GM23338 (cell line): Measurements from ENCODE around the gene NLRC5. TPM values are rescaled to one million over a fixed set of nuclear protein-coding genes. Genes with fewer than 3 reads are reported as not detected.

Experiments
- ATAC-seq: fragments of 200-7000 bp; cut with Tn5 transposase; 3 replicates; pipeline ENCODE4 v1.9.1; 2020
- DNase-seq: peaks from one replicate; pipeline ENCODE4 v3.0.0-alpha.2; 2015; ENCODE audit warnings: low spot score
- H2AFZ ChIP-seq: fragments of 200-600 bp; sonication (generic); 2 replicates; pipeline ENCODE4 v1.8.0; 2016; ENCODE audit warnings: antibody characterized with exemption, mild to moderate bottlenecking, moderate library complexity
- H3F3A ChIP-seq: fragments of 200-600 bp; sonication (generic); replicated peaks from 2 replicates; pipeline ENCODE4 v1.8.0; 2017; ENCODE audit warnings: antibody characterized with exemption, mixed run types, low read depth
- H3K27ac ChIP-seq: fragments of 200-600 bp; sonication (generic); 2 replicates; pipeline ENCODE4 v1.6.1; 2016; ENCODE audit warnings: low read depth
- H3K27me3 ChIP-seq: fragments of 200-600 bp; sonication (generic); 2 replicates; pipeline ENCODE4 v1.8.0; 2016; ENCODE audit warnings: mild to moderate bottlenecking, mixed run types, moderate library complexity; ENCODE audit not compliant: insufficient read depth
- H3K36me3 ChIP-seq: fragments of 200-600 bp; sonication (generic); 2 replicates; pipeline ENCODE4 v1.8.0; 2016; ENCODE audit warnings: mild to moderate bottlenecking; ENCODE audit not compliant: insufficient read depth
- H3K4me1 ChIP-seq: fragments of 200-600 bp; sonication (generic); 2 replicates; pipeline ENCODE4 v1.8.0; 2016; ENCODE audit warnings: mild to moderate bottlenecking, moderate library complexity; ENCODE audit not compliant: insufficient read depth
- H3K4me2 ChIP-seq: fragments of 200-600 bp; sonication (generic); 2 replicates; pipeline ENCODE4 v1.7.1; 2017; ENCODE audit warnings: mixed run types
- H3K4me3 ChIP-seq: fragments of 200-600 bp; sonication (generic); 2 replicates; pipeline ENCODE4 v1.6.1; 2016; ENCODE audit warnings: mixed run types
- H3K79me2 ChIP-seq: fragments of 200-600 bp; sonication (generic); replicated peaks from 2 replicates; pipeline ENCODE4 v1.8.0; 2017; ENCODE audit warnings: mild to moderate bottlenecking; ENCODE audit not compliant: insufficient read depth
- H3K9me2 ChIP-seq: fragments of 200-600 bp; sonication (generic); 2 replicates; pipeline ENCODE4 v1.8.0; 2017; ENCODE audit not compliant: insufficient read depth
- H4K20me1 ChIP-seq: fragments of 200-600 bp; sonication (generic); replicated peaks from 2 replicates; pipeline ENCODE4 v1.8.0; 2017; ENCODE audit warnings: mild to moderate bottlenecking; ENCODE audit not compliant: insufficient read depth
- H3K27ac Mint-ChIP-seq: 2 replicates; pipeline ENCODE4 v1.8.0; 2020; ENCODE audit warnings: inconsistent platforms, mild to moderate bottlenecking, moderate library complexity, mixed read lengths
- H3K27me3 Mint-ChIP-seq: 3 replicates; pipeline ENCODE4 v1.8.0; 2022; ENCODE audit warnings: low read depth, mild to moderate bottlenecking, moderate library complexity, mixed read lengths, inconsistent platforms; ENCODE audit not compliant: insufficient read depth, poor library complexity
- H3K36me3 Mint-ChIP-seq: 3 replicates; pipeline ENCODE4 v1.8.0; 2021; ENCODE audit warnings: low read depth, mild to moderate bottlenecking, inconsistent platforms, moderate library complexity, mixed read lengths
- H3K4me1 Mint-ChIP-seq: 3 replicates; pipeline ENCODE4 v1.8.0; 2020; ENCODE audit warnings: mild to moderate bottlenecking, inconsistent platforms, mixed read lengths
- H3K4me3 Mint-ChIP-seq: 3 replicates; pipeline ENCODE4 v1.8.0; 2021; ENCODE audit warnings: moderate library complexity, mild to moderate bottlenecking, inconsistent platforms, mixed read lengths
- H3K9me3 Mint-ChIP-seq: 3 replicates; pipeline ENCODE4 v1.8.0; 2020; ENCODE audit warnings: moderate library complexity, mild to moderate bottlenecking, inconsistent platforms, mixed read lengths
- ETS1 ChIP-seq: IDR thresholded peaks from 2 replicates; pipeline ENCODE4 v1.6.1; 2016; ENCODE audit warnings: antibody characterized with exemption
- EZH2phosphoT487 ChIP-seq: fragments of 200-600 bp; sonication (generic); IDR thresholded peaks from one replicate; pipeline ENCODE4 v1.8.1; 2018; ENCODE audit warnings: antibody characterized with exemption; ENCODE audit not compliant: unreplicated experiment
- NANOG ChIP-seq: IDR thresholded peaks from 2 replicates; pipeline ENCODE4 v1.6.1; 2016; ENCODE audit warnings: antibody characterized with exemption, borderline replicate concordance
- ZNF462 ChIP-seq: fragments of 250-450 bp; sonication (Bioruptor Pico); IDR thresholded peaks from 2 replicates; pipeline ENCODE4 v1.5.0; 2020; ENCODE audit warnings: mild to moderate bottlenecking, moderate library complexity
- polyA plus RNA-seq: library from polyadenylated mRNA; unstranded; fragments of >200 nt; fragmentation: Nextera tagmentation; extraction: Ambion mirVana; gene quantifications from 2 replicates; pipeline ENCODE4 v1.2.1, GENCODE V29; 2016
- total RNA-seq: library from RNA; depleted of rRNA; stranded (reverse); fragments of >200 nt; shearing (Covaris generic); gene quantifications from 2 replicates; pipeline ENCODE4 v1.2.3, GENCODE V29; 2014
- TF ChIP-seq, protein P1 (sequence below): IDR thresholded peaks from one replicate; pipeline ENCODE4 v1.6.1; 2018; ENCODE audit warnings: antibody characterized with exemption; ENCODE audit not compliant: unreplicated experiment
- TF ChIP-seq, protein P2 (sequence below), 2 experiments: fragments of 200-600 bp in 1 of 2; sonication (generic) in 1 of 2; conservative IDR thresholded peaks; 2 replicates each; pipeline versions ENCODE4 v1.5.1 to v1.6.1; 2016 to 2017; ENCODE audit warnings: antibody characterized with exemption in 2 of 2, low read depth in 2 of 2, mild to moderate bottlenecking in 2 of 2, moderate library complexity in 1 of 2

Gene NLRC5
- total and polyA plus RNA-seq, 2 experiments from 2014 or later: 2.3 to 3.9 TPM

GRCh38 chr16:56987692-56988091, 1.7 kb upstream of the NLRC5 start (continued):
- TF ChIP-seq ZNF462 (CRISPR knock-in tag) (no peak), NANOG (no peak)
- TF ChIP-seq, protein P1, sequence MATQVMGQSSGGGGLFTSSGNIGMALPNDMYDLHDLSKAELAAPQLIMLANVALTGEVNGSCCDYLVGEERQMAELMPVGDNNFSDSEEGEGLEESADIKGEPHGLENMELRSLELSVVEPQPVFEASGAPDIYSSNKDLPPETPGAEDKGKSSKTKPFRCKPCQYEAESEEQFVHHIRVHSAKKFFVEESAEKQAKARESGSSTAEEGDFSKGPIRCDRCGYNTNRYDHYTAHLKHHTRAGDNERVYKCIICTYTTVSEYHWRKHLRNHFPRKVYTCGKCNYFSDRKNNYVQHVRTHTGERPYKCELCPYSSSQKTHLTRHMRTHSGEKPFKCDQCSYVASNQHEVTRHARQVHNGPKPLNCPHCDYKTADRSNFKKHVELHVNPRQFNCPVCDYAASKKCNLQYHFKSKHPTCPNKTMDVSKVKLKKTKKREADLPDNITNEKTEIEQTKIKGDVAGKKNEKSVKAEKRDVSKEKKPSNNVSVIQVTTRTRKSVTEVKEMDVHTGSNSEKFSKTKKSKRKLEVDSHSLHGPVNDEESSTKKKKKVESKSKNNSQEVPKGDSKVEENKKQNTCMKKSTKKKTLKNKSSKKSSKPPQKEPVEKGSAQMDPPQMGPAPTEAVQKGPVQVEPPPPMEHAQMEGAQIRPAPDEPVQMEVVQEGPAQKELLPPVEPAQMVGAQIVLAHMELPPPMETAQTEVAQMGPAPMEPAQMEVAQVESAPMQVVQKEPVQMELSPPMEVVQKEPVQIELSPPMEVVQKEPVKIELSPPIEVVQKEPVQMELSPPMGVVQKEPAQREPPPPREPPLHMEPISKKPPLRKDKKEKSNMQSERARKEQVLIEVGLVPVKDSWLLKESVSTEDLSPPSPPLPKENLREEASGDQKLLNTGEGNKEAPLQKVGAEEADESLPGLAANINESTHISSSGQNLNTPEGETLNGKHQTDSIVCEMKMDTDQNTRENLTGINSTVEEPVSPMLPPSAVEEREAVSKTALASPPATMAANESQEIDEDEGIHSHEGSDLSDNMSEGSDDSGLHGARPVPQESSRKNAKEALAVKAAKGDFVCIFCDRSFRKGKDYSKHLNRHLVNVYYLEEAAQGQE: no peak

GRCh38 chr16:56988161-56988947, 1.0 kb upstream of the NLRC5 start:
- H3K4me3 Mint-ChIP-seq: peak overlapping the region; percentile 83
- no peak overlapping the region for H3K27ac Mint-ChIP-seq
- H3K4me1 ChIP-seq: peaks cover 10% of the 10 kb centered on the region; the same call in 1 of the 2 replicates
- H3K9me3 Mint-ChIP-seq: no peaks in the 10 kb centered on the region
- H3K9me2 ChIP-seq: no peaks in the 10 kb centered on the region
- no peaks in the 10 kb centered on the region; the same call in 2 of the 3 replicates for H3K36me3 Mint-ChIP-seq
- H3K27ac ChIP-seq: no peak overlapping the region
- peak overlapping the region; percentile 100 for H2AFZ ChIP-seq
- peak overlapping the region; percentile 78 for H3K4me3 ChIP-seq
- H3K4me1 Mint-ChIP-seq: peaks cover 25% of the 10 kb centered on the region
- peak; percentile 18 for ATAC-seq
- no peaks in the 10 kb centered on the region for H3K79me2 ChIP-seq
- no peaks in the 10 kb centered on the region for H4K20me1 ChIP-seq
- no peak for DNase-seq
- H3F3A ChIP-seq: no peaks in the 10 kb centered on the region
- H3K27me3 Mint-ChIP-seq: peaks cover 28% of the 10 kb centered on the region
- peak overlapping the region; percentile 91 for H3K4me2 ChIP-seq
- peaks cover 40% of the 10 kb centered on the region for H3K27me3 ChIP-seq
- no peaks in the 10 kb centered on the region for H3K36me3 ChIP-seq
- TF ChIP-seq ETS1 (no peak), EZH2phosphoT487 (no peak), NANOG (no peak)
- TF ChIP-seq, protein P2, sequence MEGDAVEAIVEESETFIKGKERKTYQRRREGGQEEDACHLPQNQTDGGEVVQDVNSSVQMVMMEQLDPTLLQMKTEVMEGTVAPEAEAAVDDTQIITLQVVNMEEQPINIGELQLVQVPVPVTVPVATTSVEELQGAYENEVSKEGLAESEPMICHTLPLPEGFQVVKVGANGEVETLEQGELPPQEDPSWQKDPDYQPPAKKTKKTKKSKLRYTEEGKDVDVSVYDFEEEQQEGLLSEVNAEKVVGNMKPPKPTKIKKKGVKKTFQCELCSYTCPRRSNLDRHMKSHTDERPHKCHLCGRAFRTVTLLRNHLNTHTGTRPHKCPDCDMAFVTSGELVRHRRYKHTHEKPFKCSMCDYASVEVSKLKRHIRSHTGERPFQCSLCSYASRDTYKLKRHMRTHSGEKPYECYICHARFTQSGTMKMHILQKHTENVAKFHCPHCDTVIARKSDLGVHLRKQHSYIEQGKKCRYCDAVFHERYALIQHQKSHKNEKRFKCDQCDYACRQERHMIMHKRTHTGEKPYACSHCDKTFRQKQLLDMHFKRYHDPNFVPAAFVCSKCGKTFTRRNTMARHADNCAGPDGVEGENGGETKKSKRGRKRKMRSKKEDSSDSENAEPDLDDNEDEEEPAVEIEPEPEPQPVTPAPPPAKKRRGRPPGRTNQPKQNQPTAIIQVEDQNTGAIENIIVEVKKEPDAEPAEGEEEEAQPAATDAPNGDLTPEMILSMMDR (conservative IDR thresholded peaks at IDR 0.05; ENCODE audit: low read depth in 2 of 2): no peak
